Neural cell (in vitro differentiated cells): ENCODE measurements around the gene SPSB3. TPM values are rescaled to one million over a fixed set of nuclear protein-coding genes. Genes with fewer than 3 reads are reported as not detected.

Experiments
- H2AFZ ChIP-seq: fragments of 200-600, 300-800 bp; sonication (generic), shearing (Covaris generic); 2 replicates; pipeline ENCODE4 v1.6.0; 2014; ENCODE audit warnings: low read depth, mild to moderate bottlenecking, antibody characterized with exemption, low read length, moderate library complexity
- H3F3A ChIP-seq: fragments of 200-600 bp; shearing (Covaris generic); 2 replicates; pipeline ENCODE4 v1.6.1; 2016; ENCODE audit warnings: mild to moderate bottlenecking, moderate library complexity, mixed read lengths, antibody characterized with exemption, low read length; ENCODE audit not compliant: insufficient read depth, poor library complexity, severe bottlenecking
- H3K27ac ChIP-seq: fragments of 200-600, 300-800 bp; sonication (generic), shearing (Covaris generic); 2 replicates; pipeline ENCODE4 v1.5.1; 2014; ENCODE audit warnings: mild to moderate bottlenecking, low read length, moderate library complexity
- H3K27me3 ChIP-seq: fragments of 300-800, 200-600 bp; sonication (generic), shearing (Covaris generic); 2 replicates; pipeline ENCODE4 v1.6.0; 2014; ENCODE audit warnings: mild to moderate bottlenecking, low read depth, low read length, moderate library complexity; ENCODE audit not compliant: insufficient read depth
- H3K36me3 ChIP-seq: fragments of 300-800, 200-600 bp; sonication (generic), shearing (Covaris generic); 2 replicates; pipeline ENCODE4 v1.5.1; 2014; ENCODE audit warnings: mild to moderate bottlenecking, antibody characterized with exemption, low read length, moderate library complexity; ENCODE audit not compliant: insufficient read depth
- H3K4me2 ChIP-seq: fragments of 300-800, 200-600 bp; sonication (generic), shearing (Covaris generic); 2 replicates; pipeline ENCODE4 v1.6.0; 2014; ENCODE audit warnings: mild to moderate bottlenecking, low read length
- H3K4me3 ChIP-seq: fragments of 300-800, 200-600 bp; sonication (generic), shearing (Covaris generic); 2 replicates; pipeline ENCODE4 v1.5.1; 2014; ENCODE audit warnings: mild to moderate bottlenecking, low read length, moderate library complexity
- H3K79me2 ChIP-seq: fragments of 200-600 bp; shearing (Covaris generic); replicated peaks from 2 replicates; pipeline ENCODE4 v1.6.0; 2014; ENCODE audit warnings: mild to moderate bottlenecking, low read length, moderate library complexity; ENCODE audit not compliant: insufficient read depth
- H3K9ac ChIP-seq: fragments of 300-800, 200-600 bp; sonication (generic), shearing (Covaris generic); 2 replicates; pipeline ENCODE4 v1.6.1; 2016; ENCODE audit warnings: mild to moderate bottlenecking, low read length, mixed read lengths
- H3K9me2 ChIP-seq: fragments of 200-600 bp; shearing (Covaris generic); 2 replicates; pipeline ENCODE4 v1.6.1; 2016; ENCODE audit warnings: mild to moderate bottlenecking, low read length, mixed read lengths; ENCODE audit not compliant: insufficient read depth
- H3K9me3 ChIP-seq: fragments of 200-600, 300-800 bp; sonication (generic), shearing (Covaris generic); 2 replicates; pipeline ENCODE4 v1.6.1; 2016; ENCODE audit warnings: mild to moderate bottlenecking, mixed run types, low read length, moderate library complexity, mixed read lengths
- H4K20me1 ChIP-seq: fragments of 200-600 bp; shearing (Covaris generic); 2 replicates; pipeline ENCODE4 v1.6.1; 2016; ENCODE audit warnings: mild to moderate bottlenecking, mixed run types; ENCODE audit not compliant: insufficient read depth
- CTCF ChIP-seq: fragments of 450-650 bp; IDR thresholded peaks from 2 replicates; pipeline ENCODE4 v1.5.1; 2014; ENCODE audit warnings: antibody characterized with exemption, mild to moderate bottlenecking, moderate library complexity; ENCODE audit not compliant: poor library complexity, severe bottlenecking
- EP300 ChIP-seq: fragments of 450-650 bp; conservative IDR thresholded peaks from 2 replicates; pipeline ENCODE4 v1.6.1; 2014; ENCODE audit warnings: antibody characterized with exemption, mild to moderate bottlenecking, moderate library complexity; ENCODE audit not compliant: poor library complexity, severe bottlenecking
- EZH2 ChIP-seq: fragments of 200-600, 300-800 bp; shearing (Covaris generic), sonication (generic); IDR thresholded peaks from 2 replicates; pipeline ENCODE4 v1.6.1; 2014; ENCODE audit warnings: antibody characterized with exemption, low read length, borderline replicate concordance, mild to moderate bottlenecking; ENCODE audit not compliant: insufficient read depth, poor library complexity, severe bottlenecking
- MXI1 ChIP-seq: fragments of 450-650 bp; conservative IDR thresholded peaks from 2 replicates; pipeline ENCODE4 v1.6.1; 2014; ENCODE audit warnings: antibody characterized with exemption, mild to moderate bottlenecking; ENCODE audit not compliant: poor library complexity, severe bottlenecking
- POLR2AphosphoS5 ChIP-seq: IDR thresholded peaks from 2 replicates; pipeline ENCODE4 v1.6.1; 2012
- RAD21 ChIP-seq: fragments of 450-650 bp; conservative IDR thresholded peaks from 2 replicates; pipeline ENCODE4 v1.6.1; 2014; ENCODE audit warnings: antibody characterized with exemption, mild to moderate bottlenecking, moderate library complexity
- REST ChIP-seq: IDR thresholded peaks from 2 replicates; pipeline ENCODE4 v1.6.1; 2012; ENCODE audit warnings: borderline replicate concordance
- SMC3 ChIP-seq: fragments of 450-650 bp; conservative IDR thresholded peaks from 2 replicates; pipeline ENCODE4 v1.6.1; 2014; ENCODE audit warnings: antibody characterized with exemption, mild to moderate bottlenecking, moderate library complexity; ENCODE audit not compliant: poor library complexity
- TAF1 ChIP-seq: IDR thresholded peaks from 2 replicates; pipeline ENCODE4 v1.6.1; 2012; ENCODE audit warnings: low read depth
- polyA plus RNA-seq: library from polyadenylated mRNA; depleted of rRNA; stranded (reverse); fragments of >200 nt; gene quantifications from 2 replicates; pipeline ENCODE4 v1.2.3, GENCODE V29; 2014

The SPSB3 gene
- polyA plus RNA-seq, 1 donor from 2014 or later: 315 TPM

- Histone ChIP-seq H4K20me1 (no peaks in the 10 kb centered on the region), H3K36me3 (peaks cover 7% of the 10 kb centered on the region), H3K9me3 (no peaks in the 10 kb centered on the region), H2AFZ (no peak overlapping the region), H3K4me2 (no peak overlapping the region), H3K79me2 (no peaks in the 10 kb centered on the region), H3K27me3 (no peaks in the 10 kb centered on the region), H3K4me3 (no peak overlapping the region), H3K9ac (no peak overlapping the region), H3K9me2 (no peaks in the 10 kb centered on the region), H3K27ac (no peak overlapping the region), H3F3A (no peaks in the 10 kb centered on the region)
- TF ChIP-seq REST: no peak
- no peak for TF ChIP-seq POLR2AphosphoS5
- no peak for TF ChIP-seq TAF1
- TF ChIP-seq EP300: no peak
- TF ChIP-seq RAD21: no peak
- no peak for TF ChIP-seq MXI1
- TF ChIP-seq SMC3: no peak
- no peak for TF ChIP-seq CTCF
- TF ChIP-seq EZH2: no peak
Observed at GRCh38 chr16:1749152-1750117, 32.9 kb downstream of the SPSB3 start.

- no peak for TF ChIP-seq MXI1
- no peak for TF ChIP-seq CTCF
- no peak for TF ChIP-seq EP300
- no peak for TF ChIP-seq RAD21
- no peak for TF ChIP-seq EZH2
- TF ChIP-seq POLR2AphosphoS5: no peak
- no peak for TF ChIP-seq REST
- TF ChIP-seq SMC3: no peak
- Histone ChIP-seq H3K27ac (no peak overlapping the region), H2AFZ (no peak overlapping the region), H3K9me2 (no peaks in the 10 kb centered on the region), H4K20me1 (no peaks in the 10 kb centered on the region), H3K36me3 (peaks cover 7% of the 10 kb centered on the region), H3K9ac (no peak overlapping the region), H3K4me2 (no peak overlapping the region), H3K9me3 (no peaks in the 10 kb centered on the region), H3K27me3 (no peaks in the 10 kb centered on the region), H3F3A (no peaks in the 10 kb centered on the region), H3K4me3 (no peak overlapping the region), H3K79me2 (no peaks in the 10 kb centered on the region)
Observed at GRCh38 chr16:1747934-1748333, 34.4 kb downstream of the SPSB3 start.
